ENCODE data around the gene WDR93.
"Not testable (repeated sequence)": the region's sequence is repeated elsewhere in the genome, so short reads cannot be mapped to it uniquely, and the experiment has no call there.

Gene WDR93

GRCh38 chr15:89686522-89686921 lies 4.1 kb upstream of the WDR93 start:
- Mint-ChIP-seq H3K27ac (no peak overlapping the region), H3K9me3 (no peaks in the 10 kb centered on the region), H3K4me3 (no peak overlapping the region), H3K36me3 (no peaks in the 10 kb centered on the region), H3K27me3 (peaks cover 10% of the 10 kb centered on the region), H3K4me1 (peaks cover 19% of the 10 kb centered on the region)
- no peak for DNase-seq
- CTCF ChIA-PET = no interaction called here

GRCh38 chr15:89689930-89690275 lies 708 bp upstream of the WDR93 start:
- H3K27ac Mint-ChIP-seq, CTCF ChIA-PET, H3K9me3 Mint-ChIP-seq, H3K36me3 Mint-ChIP-seq, DNase-seq: not testable (repeated sequence)
- Mint-ChIP-seq H3K4me1 (peaks cover 19% of the 10 kb centered on the region), H3K4me3 (peak overlapping the region; percentile 81), H3K27me3 (peaks cover 14% of the 10 kb centered on the region)

GRCh38 chr15:89693091-89693490 lies 2.5 kb downstream of the WDR93 start:
- H3K27me3 Mint-ChIP-seq = peaks cover 29% of the 10 kb centered on the region
- CTCF ChIA-PET = no interaction called here

DNA sequence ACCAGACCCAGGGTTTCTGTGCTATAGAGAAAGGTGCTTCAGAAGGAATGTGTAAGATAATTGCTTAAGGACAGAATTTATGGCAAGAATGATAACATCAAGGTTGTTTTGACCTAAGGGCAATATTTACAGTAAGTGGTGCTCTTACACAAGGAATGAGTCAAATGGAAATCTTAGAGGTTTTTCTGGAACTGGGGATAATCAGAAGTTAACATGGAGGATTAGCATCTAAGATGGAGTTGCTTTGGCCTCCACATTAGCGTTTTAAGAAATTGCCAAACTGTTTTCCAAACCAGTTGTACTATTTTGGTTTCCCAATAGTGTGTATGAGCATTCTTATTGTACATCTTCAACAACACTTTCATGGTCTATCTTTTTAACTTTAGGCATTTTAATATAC lies 3.1 kb downstream of the WDR93 start:
- Mint-ChIP-seq H3K4me3 (no peak overlapping the region), H3K27me3 (peaks cover 29% of the 10 kb centered on the region), H3K9me3 (no peaks in the 10 kb centered on the region), H3K36me3 (no peaks in the 10 kb centered on the region), H3K27ac (no peak overlapping the region), H3K4me1 (peaks cover 19% of the 10 kb centered on the region)
- CTCF ChIA-PET = no interaction called here
- no peak for DNase-seq

More at GRCh38 chr15:89693091-89693490, 2.5 kb downstream of the WDR93 start:
- H3K4me3 Mint-ChIP-seq = no peak overlapping the region
- peaks cover 19% of the 10 kb centered on the region for H3K4me1 Mint-ChIP-seq
- H3K27ac Mint-ChIP-seq = no peak overlapping the region
- no peaks in the 10 kb centered on the region for H3K9me3 Mint-ChIP-seq
- no peaks in the 10 kb centered on the region for H3K36me3 Mint-ChIP-seq
- no peak for DNase-seq

- no peak for DNase-seq
- Mint-ChIP-seq H3K4me3 (no peak overlapping the region), H3K4me1 (peaks cover 10% of the 10 kb centered on the region), H3K36me3 (no peaks in the 10 kb centered on the region), H3K27me3 (peaks cover 38% of the 10 kb centered on the region), H3K9me3 (no peaks in the 10 kb centered on the region), H3K27ac (no peak overlapping the region)
- CTCF ChIA-PET = no interaction called here
Observed at GRCh38 chr15:89695198-89695597, 4.6 kb downstream of the WDR93 start.

- Mint-ChIP-seq H3K27ac (no peak overlapping the region), H3K4me3 (no peak overlapping the region), H3K36me3 (no peaks in the 10 kb centered on the region), H3K4me1 (no peaks in the 10 kb centered on the region), H3K27me3 (peaks cover 52% of the 10 kb centered on the region), H3K9me3 (no peaks in the 10 kb centered on the region)
- DNase-seq = no peak
- CTCF ChIA-PET = no interaction called here
Observed at GRCh38 chr15:89704411-89704810, 13.8 kb downstream of the WDR93 start.

DNA sequence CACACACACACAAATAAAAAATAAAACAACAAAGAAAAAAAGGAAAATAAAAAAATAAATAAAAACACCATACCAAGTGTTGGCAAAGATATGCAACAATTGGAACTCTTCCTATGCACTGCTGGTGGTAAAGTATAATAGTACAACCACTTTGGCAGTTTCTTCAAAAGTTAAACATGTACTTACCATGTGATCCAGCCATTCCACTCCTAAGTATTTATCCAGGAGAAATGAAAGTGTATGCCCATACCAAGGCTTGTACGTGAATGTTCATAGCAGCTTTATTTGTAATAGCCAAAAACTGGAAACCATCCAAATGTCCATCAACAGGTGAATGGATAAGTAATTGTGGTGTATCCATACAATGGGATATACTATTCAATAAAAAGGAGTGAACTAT lies 17.0 kb downstream of the WDR93 start:
- H3K4me3 Mint-ChIP-seq = no peak overlapping the region
- peaks cover 32% of the 10 kb centered on the region for H3K27me3 Mint-ChIP-seq
- no peaks in the 10 kb centered on the region for H3K9me3 Mint-ChIP-seq
- CTCF ChIA-PET = no interaction called here
- no peaks in the 10 kb centered on the region for H3K36me3 Mint-ChIP-seq
- H3K4me1 Mint-ChIP-seq = no peaks in the 10 kb centered on the region
- H3K27ac Mint-ChIP-seq = no peak overlapping the region
- DNase-seq = no peak

- peaks cover 10% of the 10 kb centered on the region for H3K27me3 Mint-ChIP-seq
- no peaks in the 10 kb centered on the region for H3K36me3 Mint-ChIP-seq
- no peak overlapping the region for H3K4me3 Mint-ChIP-seq
- DNase-seq = no peak
- H3K9me3 Mint-ChIP-seq = no peaks in the 10 kb centered on the region
- CTCF ChIA-PET = no interaction called here
- no peak overlapping the region for H3K27ac Mint-ChIP-seq
- H3K4me1 Mint-ChIP-seq = no peaks in the 10 kb centered on the region
Observed at GRCh38 chr15:89714775-89715174, 24.2 kb downstream of the WDR93 start.

- DNase-seq = no peak
- H3K27me3 Mint-ChIP-seq = peaks cover 22% of the 10 kb centered on the region
- H3K4me1 Mint-ChIP-seq = no peaks in the 10 kb centered on the region
- H3K36me3 Mint-ChIP-seq = no peaks in the 10 kb centered on the region
- H3K27ac Mint-ChIP-seq = no peak overlapping the region
- H3K4me3 Mint-ChIP-seq = no peak overlapping the region
- H3K9me3 Mint-ChIP-seq = peaks cover 3% of the 10 kb centered on the region
- CTCF ChIA-PET = interaction anchor here (0.9 to 1.2 kb wide), 2 partner anchors 20 to 38 kb away, joined by 3 to 5 read pairs; no protein-coding TSS in a partner anchor
Observed at GRCh38 chr15:89723031-89723430, 32.4 kb downstream of the WDR93 start.

GRCh38 chr15:89724621-89725020 lies 34.0 kb downstream of the WDR93 start:
- Mint-ChIP-seq H3K36me3 (no peaks in the 10 kb centered on the region), H3K27ac (no peak overlapping the region), H3K4me3 (no peak overlapping the region), H3K9me3 (peaks cover 3% of the 10 kb centered on the region), H3K4me1 (no peaks in the 10 kb centered on the region), H3K27me3 (peaks cover 25% of the 10 kb centered on the region)
- CTCF ChIA-PET = no interaction called here
- DNase-seq = no peak

DNA sequence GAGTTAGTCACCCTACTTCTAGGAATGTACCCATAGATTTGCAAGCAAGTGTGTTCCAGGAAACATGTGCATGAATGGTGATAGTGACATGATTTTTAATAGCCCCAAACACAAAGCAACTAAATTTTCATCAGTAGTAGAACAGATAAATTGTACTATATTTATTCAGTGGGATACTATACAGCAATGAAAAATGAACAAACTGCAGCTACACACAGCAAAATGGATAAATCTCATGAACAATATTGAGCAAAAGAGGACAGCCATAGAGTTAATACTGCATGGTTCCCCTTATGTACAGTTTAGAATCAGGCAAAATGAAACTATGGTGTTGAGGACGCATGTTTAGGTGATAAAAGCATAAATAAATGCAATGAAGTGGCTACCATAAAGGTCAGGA lies 34.5 kb downstream of the WDR93 start:
- no peak overlapping the region for H3K27ac Mint-ChIP-seq
- H3K9me3 Mint-ChIP-seq = peaks cover 3% of the 10 kb centered on the region
- no peaks in the 10 kb centered on the region for H3K36me3 Mint-ChIP-seq
- no peak overlapping the region for H3K4me3 Mint-ChIP-seq
- no peaks in the 10 kb centered on the region for H3K4me1 Mint-ChIP-seq
- no peak for DNase-seq
- H3K27me3 Mint-ChIP-seq = peaks cover 21% of the 10 kb centered on the region
- CTCF ChIA-PET = no interaction called here

DNA sequence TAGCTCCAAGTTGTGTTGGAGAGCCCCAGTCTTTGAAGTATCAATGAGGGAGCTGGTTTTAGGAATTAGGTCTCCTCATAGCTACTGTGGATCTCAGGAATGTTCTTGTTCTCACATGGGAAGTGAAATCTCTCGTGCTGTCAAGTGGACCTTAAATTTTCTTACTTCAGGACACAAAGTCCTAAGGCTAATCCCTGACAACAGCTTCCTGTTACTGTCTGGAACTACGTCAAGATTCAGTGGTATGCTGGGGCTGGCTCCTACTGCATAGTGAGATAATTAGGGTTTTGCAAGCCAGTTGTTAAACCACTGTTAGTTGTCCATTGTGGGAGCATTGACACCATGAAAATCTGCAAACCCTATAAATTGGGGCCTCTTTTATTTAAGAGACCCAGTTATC lies 37.6 kb downstream of the WDR93 start:
- Mint-ChIP-seq H3K36me3 (no peaks in the 10 kb centered on the region), H3K9me3 (peaks cover 3% of the 10 kb centered on the region), H3K4me3 (no peak overlapping the region), H3K27me3 (peaks cover 23% of the 10 kb centered on the region), H3K4me1 (no peaks in the 10 kb centered on the region), H3K27ac (no peak overlapping the region)
- CTCF ChIA-PET = no interaction called here
- DNase-seq = no peak

DNA sequence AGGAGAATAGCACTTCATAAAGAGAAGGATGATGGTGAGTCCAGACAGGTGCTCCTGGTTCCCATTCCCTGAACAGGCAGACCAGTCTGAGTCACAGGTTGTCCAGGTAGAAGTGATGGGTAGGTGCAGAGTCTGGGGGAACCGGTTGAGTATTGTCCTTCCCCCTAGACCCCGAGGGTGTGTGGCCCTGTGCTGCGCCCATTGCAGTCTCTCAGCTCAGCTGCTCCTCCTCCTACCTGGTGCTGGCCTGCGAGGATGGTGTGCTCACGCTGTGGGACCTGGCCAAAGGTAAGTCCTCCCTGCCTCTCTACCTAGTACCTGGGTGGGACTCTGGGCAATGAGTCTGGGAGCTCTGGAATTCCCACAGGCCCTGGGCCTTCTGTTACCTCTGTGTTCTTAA lies 40.7 kb downstream of the WDR93 start:
- CTCF ChIA-PET = no interaction called here
- H3K9me3 Mint-ChIP-seq = no peaks in the 10 kb centered on the region
- no peaks in the 10 kb centered on the region for H3K4me1 Mint-ChIP-seq
- peaks cover 39% of the 10 kb centered on the region for H3K27me3 Mint-ChIP-seq
- no peaks in the 10 kb centered on the region for H3K36me3 Mint-ChIP-seq
- H3K27ac Mint-ChIP-seq = no peak overlapping the region
- H3K4me3 Mint-ChIP-seq = no peak overlapping the region
- DNase-seq = no peak

- H3K36me3 Mint-ChIP-seq = no peaks in the 10 kb centered on the region
- H3K27me3 Mint-ChIP-seq = peaks cover 41% of the 10 kb centered on the region
- no peak overlapping the region for H3K4me3 Mint-ChIP-seq
- no peaks in the 10 kb centered on the region for H3K4me1 Mint-ChIP-seq
- no peak for DNase-seq
- CTCF ChIA-PET = interaction anchor here (1.2 kb wide), 2 partner anchors 28 to 57 kb away, joined by 3 read pairs; no protein-coding TSS in a partner anchor
- H3K9me3 Mint-ChIP-seq = no peaks in the 10 kb centered on the region
- H3K27ac Mint-ChIP-seq = no peak overlapping the region
Observed at GRCh38 chr15:89732451-89733172, 42.0 kb downstream of the WDR93 start.

DNA sequence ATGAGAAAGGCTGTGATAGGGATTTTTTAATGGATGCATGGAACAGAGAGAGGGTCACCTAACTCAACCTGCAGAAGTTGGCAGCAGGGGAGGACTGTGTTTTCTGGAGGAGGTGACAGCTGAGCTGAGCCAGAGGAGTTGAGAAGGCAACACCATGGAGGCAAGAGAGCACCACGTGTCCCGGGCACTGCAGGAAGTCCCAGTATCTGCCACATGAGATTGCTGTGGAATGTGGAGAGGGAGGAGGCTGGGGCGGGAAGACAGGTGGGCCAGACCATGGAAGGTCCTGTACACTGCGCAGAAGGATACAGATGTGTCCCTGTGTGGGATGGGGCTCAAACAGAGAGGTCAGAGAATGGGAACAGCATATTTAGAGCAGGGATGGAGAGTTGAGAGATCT lies 45.2 kb downstream of the WDR93 start:
- H3K27ac Mint-ChIP-seq = no peak overlapping the region
- no peaks in the 10 kb centered on the region for H3K9me3 Mint-ChIP-seq
- no peaks in the 10 kb centered on the region for H3K36me3 Mint-ChIP-seq
- H3K4me3 Mint-ChIP-seq = no peak overlapping the region
- no peak for DNase-seq
- H3K27me3 Mint-ChIP-seq = peaks cover 46% of the 10 kb centered on the region
- peaks cover 2% of the 10 kb centered on the region for H3K4me1 Mint-ChIP-seq
- CTCF ChIA-PET = no interaction called here

Measured in activated naive CD4-positive, alpha-beta T cell treated with anti-CD3 and anti-CD28 coated beads, Interleukin-2, amount 10 ng/mL, durations not matched to agents 7 days and 5 days (primary cell).